Activated T-helper 17 cell treated with anti-CD3 and anti-CD28 coated beads, Interleukin-2, amount 50 U/mL, for 72 hours (primary cell): Measurements from ENCODE around the gene KRTAP10-10. TPM values are rescaled to one million over a fixed set of nuclear protein-coding genes. Genes with fewer than 3 reads are reported as not detected.
"Not testable (repeated sequence)": the region's sequence is repeated elsewhere in the genome, so short reads cannot be mapped to it uniquely, and the experiment has no call there.

Experiments
- ATAC-seq: fragments of 150-1000 bp; cut with Tn5 transposase; replicated peaks from 2 replicates; pipeline ENCODE4 v1.10.0; 2021; ENCODE audit warnings: mild to moderate bottlenecking, moderate library complexity
- H3K27ac Mint-ChIP-seq: one replicate; pipeline ENCODE4 v1.8.0; 2022; ENCODE audit warnings: mixed read lengths
- H3K27me3 Mint-ChIP-seq: one replicate; pipeline ENCODE4 v1.8.0; 2022; ENCODE audit warnings: mixed read lengths
- H3K36me3 Mint-ChIP-seq: one replicate; pipeline ENCODE4 v1.8.0; 2022; ENCODE audit warnings: low read depth, mild to moderate bottlenecking, mixed read lengths
- H3K4me1 Mint-ChIP-seq: one replicate; pipeline ENCODE4 v1.8.0; 2022; ENCODE audit warnings: mixed read lengths
- H3K4me3 Mint-ChIP-seq: one replicate; pipeline ENCODE4 v1.8.0; 2022; ENCODE audit warnings: mild to moderate bottlenecking, mixed read lengths
- H3K9me3 Mint-ChIP-seq: one replicate; pipeline ENCODE4 v1.8.0; 2022; ENCODE audit warnings: mixed read lengths
- total RNA-seq, 2 donors: library from RNA; stranded (reverse); gene quantifications; one replicate each; pipeline ENCODE4 v1.2.3, GENCODE V29; 2022

KRTAP10-10 gene
- total RNA-seq, 2 donors from 2014 or later, result not detected

GRCh38 chr21:44599264-44600029, 37.7 kb upstream of the KRTAP10-10 start:
- Mint-ChIP-seq H3K27me3 (peaks cover 4% of the 10 kb centered on the region), H3K4me3 (no peak overlapping the region), H3K9me3 (peaks cover 5% of the 10 kb centered on the region), H3K36me3 (no peaks in the 10 kb centered on the region), H3K27ac (no peak overlapping the region), H3K4me1 (no peaks in the 10 kb centered on the region)
- ATAC-seq, result no peak

- H3K9me3 Mint-ChIP-seq, ATAC-seq, H3K27ac Mint-ChIP-seq, H3K27me3 Mint-ChIP-seq, H3K4me3 Mint-ChIP-seq, H3K36me3 Mint-ChIP-seq, H3K4me1 Mint-ChIP-seq: not testable (repeated sequence)
These were observed 36.8 kb upstream of the KRTAP10-10 start, which contains the start of gene KRTAP10-7 for GRCh38 chr21:44600118-44600978. Gene KRTAP10-7 (plus strand): TSS chr21:44600597. CDS start chr21:44600622, 25 bp downstream.

GRCh38 chr21:44601091-44601490, 36.1 kb upstream of the KRTAP10-10 start:
- H3K27ac Mint-ChIP-seq, H3K4me1 Mint-ChIP-seq, H3K27me3 Mint-ChIP-seq, ATAC-seq, H3K9me3 Mint-ChIP-seq, H3K4me3 Mint-ChIP-seq, H3K36me3 Mint-ChIP-seq: not testable (repeated sequence)

GRCh38 chr21:44601596-44602462, 35.3 kb upstream of the KRTAP10-10 start:
- no peak overlapping the region for H3K4me3 Mint-ChIP-seq
- no peaks in the 10 kb centered on the region for H3K4me1 Mint-ChIP-seq
- ATAC-seq, result no peak
- no peak overlapping the region for H3K27ac Mint-ChIP-seq
- no peaks in the 10 kb centered on the region for H3K36me3 Mint-ChIP-seq
- H3K9me3 Mint-ChIP-seq, result peaks cover 8% of the 10 kb centered on the region
- H3K27me3 Mint-ChIP-seq, result peaks cover 4% of the 10 kb centered on the region

GRCh38 chr21:44602463-44602850, 34.7 kb upstream of the KRTAP10-10 start:
- ATAC-seq, result no peak
- Mint-ChIP-seq H3K9me3 (peaks cover 8% of the 10 kb centered on the region), H3K36me3 (no peaks in the 10 kb centered on the region), H3K27me3 (peaks cover 4% of the 10 kb centered on the region), H3K4me3 (no peak overlapping the region), H3K27ac (no peak overlapping the region), H3K4me1 (no peaks in the 10 kb centered on the region)

GRCh38 chr21:44603109-44603875, 33.9 kb upstream of the KRTAP10-10 start:
- peaks cover 4% of the 10 kb centered on the region for H3K27me3 Mint-ChIP-seq
- ATAC-seq, result no peak
- peaks cover 8% of the 10 kb centered on the region for H3K9me3 Mint-ChIP-seq
- no peaks in the 10 kb centered on the region for H3K4me1 Mint-ChIP-seq
- H3K4me3 Mint-ChIP-seq, result no peak overlapping the region
- H3K27ac Mint-ChIP-seq, result no peak overlapping the region
- no peaks in the 10 kb centered on the region for H3K36me3 Mint-ChIP-seq

- no peak overlapping the region for H3K27ac Mint-ChIP-seq
- H3K36me3 Mint-ChIP-seq, result no peaks in the 10 kb centered on the region
- no peak for ATAC-seq
- peaks cover 6% of the 10 kb centered on the region for H3K9me3 Mint-ChIP-seq
- no peak overlapping the region for H3K4me3 Mint-ChIP-seq
- no peaks in the 10 kb centered on the region for H3K4me1 Mint-ChIP-seq
- H3K27me3 Mint-ChIP-seq, result no peaks in the 10 kb centered on the region
These were observed 33.2 kb upstream of the KRTAP10-10 start for GRCh38 chr21:44603911-44604310.

GRCh38 chr21:44606495-44606894, 30.7 kb upstream of the KRTAP10-10 start:
- Mint-ChIP-seq H3K36me3 (no peaks in the 10 kb centered on the region), H3K4me3 (no peak overlapping the region), H3K4me1 (no peaks in the 10 kb centered on the region), H3K27ac (no peak overlapping the region), H3K9me3 (peaks cover 22% of the 10 kb centered on the region), H3K27me3 (no peaks in the 10 kb centered on the region)
- ATAC-seq, result no peak

GRCh38 chr21:44609193-44609592, 28.0 kb upstream of the KRTAP10-10 start:
- Mint-ChIP-seq H3K36me3 (no peaks in the 10 kb centered on the region), H3K27me3 (no peaks in the 10 kb centered on the region), H3K27ac (no peak overlapping the region), H3K4me3 (no peak overlapping the region), H3K9me3 (peaks cover 22% of the 10 kb centered on the region), H3K4me1 (no peaks in the 10 kb centered on the region)
- no peak for ATAC-seq

GRCh38 chr21:44610157-44610843, 26.9 kb upstream of the KRTAP10-10 start:
- H3K36me3 Mint-ChIP-seq, H3K27ac Mint-ChIP-seq, ATAC-seq: not testable (repeated sequence)

GRCh38 chr21:44611551-44611950, 25.6 kb upstream of the KRTAP10-10 start:
- H3K9me3 Mint-ChIP-seq, result peaks cover 20% of the 10 kb centered on the region
- no peaks in the 10 kb centered on the region for H3K4me1 Mint-ChIP-seq
- H3K4me3 Mint-ChIP-seq, result no peak overlapping the region
- no peak overlapping the region for H3K27ac Mint-ChIP-seq
- H3K27me3 Mint-ChIP-seq, result no peaks in the 10 kb centered on the region
- no peak for ATAC-seq
- no peaks in the 10 kb centered on the region for H3K36me3 Mint-ChIP-seq

More at GRCh38 chr21:44610157-44610843, 26.9 kb upstream of the KRTAP10-10 start:
- H3K9me3 Mint-ChIP-seq, result peaks cover 22% of the 10 kb centered on the region
- not testable (repeated sequence) for H3K27me3 Mint-ChIP-seq, H3K4me3 Mint-ChIP-seq, H3K4me1 Mint-ChIP-seq

- Mint-ChIP-seq H3K27me3 (no peaks in the 10 kb centered on the region), H3K27ac (no peak within 1 kb of the TSS), H3K9me3 (peaks cover 19% of the 10 kb centered on the region), H3K36me3 (no peaks in the 10 kb centered on the region), H3K4me1 (no peaks in the 10 kb centered on the region), H3K4me3 (no peak within 1 kb of the TSS)
- no peak for ATAC-seq
These were observed 25.1 kb upstream of the KRTAP10-10 start, which contains the start of gene KRTAP10-8 for GRCh38 chr21:44612029-44612486. Gene KRTAP10-8 (plus strand): TSS chr21:44612079. CDS start chr21:44612101, 22 bp downstream.

- Mint-ChIP-seq H3K36me3 (no peaks in the 10 kb centered on the region), H3K9me3 (peaks cover 19% of the 10 kb centered on the region), H3K4me1 (no peaks in the 10 kb centered on the region)
These were observed 24.4 kb upstream of the KRTAP10-10 start for GRCh38 chr21:44612669-44613229.

More at GRCh38 chr21:44612669-44613229, 24.4 kb upstream of the KRTAP10-10 start:
- Mint-ChIP-seq H3K4me3 (no peak overlapping the region), H3K27me3 (no peaks in the 10 kb centered on the region), H3K27ac (no peak overlapping the region)
- ATAC-seq, result no peak
